HG03066 (cell line): ENCODE measurements around the gene KPNA6.
"Not testable (repeated sequence)": the region's sequence is repeated elsewhere in the genome, so short reads cannot be mapped to it uniquely, and the experiment has no call there.

Experiments
- ATAC-seq: cut with Tn5 transposase; IDR thresholded peaks from one replicate; pipeline ENCODE4 v1.9.1; 2021; ENCODE audit warnings: low read depth; ENCODE audit not compliant: unreplicated experiment

The KPNA6 gene

DNA sequence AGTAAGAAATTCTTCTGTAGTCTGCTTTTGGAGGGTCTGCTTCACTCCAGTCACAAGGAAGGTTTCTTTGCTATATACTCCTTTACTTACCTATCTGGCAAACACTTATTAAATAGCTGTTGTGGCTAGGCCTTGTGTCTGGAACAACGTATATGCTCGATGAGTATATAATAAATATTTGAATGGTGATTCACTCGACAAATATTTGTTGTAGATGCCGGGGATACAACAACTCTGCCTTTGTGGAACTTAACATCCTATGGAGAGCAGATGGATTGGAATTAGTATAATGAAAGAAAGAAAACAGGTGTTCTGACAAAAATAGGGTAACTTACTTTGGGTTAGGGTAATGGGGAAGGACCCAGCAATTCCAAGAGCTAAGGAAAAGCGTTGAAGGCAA, 31.1 kb downstream of the KPNA6 start:
- ATAC-seq = no peak

DNA sequence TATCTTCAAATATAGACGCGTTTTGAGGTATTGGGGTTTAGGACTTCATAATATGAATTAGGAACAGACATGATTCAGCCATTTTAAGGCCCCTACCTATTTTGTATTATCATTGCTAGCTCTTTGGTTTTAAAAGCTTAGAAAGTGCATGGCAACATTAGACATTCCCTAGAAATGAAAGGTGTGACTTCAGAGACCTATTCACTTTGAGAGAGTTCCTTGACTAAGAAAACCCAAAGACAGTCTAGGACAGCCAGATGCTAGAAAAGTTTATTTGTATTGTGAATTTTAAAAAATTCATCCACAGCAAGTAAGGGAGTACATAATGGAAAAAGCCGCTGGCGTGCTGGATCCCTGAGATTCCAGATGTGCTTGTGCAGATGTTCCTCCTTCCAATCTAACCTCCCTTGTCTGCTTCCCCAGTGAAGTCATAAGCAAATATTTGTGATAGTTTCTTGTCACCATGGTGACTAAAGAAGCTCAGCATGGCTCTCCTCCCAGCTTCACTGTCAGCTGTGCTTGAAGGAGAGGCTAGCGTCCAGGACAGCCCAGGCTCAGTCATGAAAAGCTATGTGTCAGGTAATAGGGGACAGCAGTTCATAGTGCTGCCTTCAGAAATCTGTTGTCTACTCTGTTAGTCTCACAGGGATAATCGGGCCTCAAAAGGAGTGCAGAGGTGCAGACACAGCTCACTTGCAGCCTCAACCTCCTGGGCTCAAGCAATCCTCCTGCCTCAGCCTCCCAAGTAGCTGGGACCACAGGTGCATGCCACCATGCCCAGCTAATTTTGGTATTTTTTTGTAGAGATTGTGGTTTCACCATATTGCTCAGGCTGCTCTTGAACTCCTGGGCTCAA, 34.8 kb downstream of the KPNA6 start:
- no peak for ATAC-seq

DNA sequence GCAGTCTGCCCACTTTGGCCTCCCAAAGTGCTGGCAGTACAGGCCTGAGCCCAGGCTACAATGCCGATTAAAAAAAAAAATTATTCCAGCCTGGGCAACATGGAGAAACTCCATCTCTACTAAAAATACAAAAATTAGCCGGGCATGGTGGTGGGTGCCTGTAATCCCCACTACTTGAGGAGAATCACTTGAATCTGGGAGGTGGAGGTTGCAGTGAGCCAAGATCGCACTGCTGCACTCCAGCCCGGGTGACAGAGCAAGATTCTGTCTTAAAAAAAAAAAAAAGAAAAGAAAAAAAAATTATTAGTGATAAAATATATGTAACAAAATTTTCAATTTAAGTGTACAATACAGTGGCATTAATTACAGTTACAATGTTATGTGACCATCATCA, 35.4 kb downstream of the KPNA6 start:
- not testable (repeated sequence) for ATAC-seq

DNA sequence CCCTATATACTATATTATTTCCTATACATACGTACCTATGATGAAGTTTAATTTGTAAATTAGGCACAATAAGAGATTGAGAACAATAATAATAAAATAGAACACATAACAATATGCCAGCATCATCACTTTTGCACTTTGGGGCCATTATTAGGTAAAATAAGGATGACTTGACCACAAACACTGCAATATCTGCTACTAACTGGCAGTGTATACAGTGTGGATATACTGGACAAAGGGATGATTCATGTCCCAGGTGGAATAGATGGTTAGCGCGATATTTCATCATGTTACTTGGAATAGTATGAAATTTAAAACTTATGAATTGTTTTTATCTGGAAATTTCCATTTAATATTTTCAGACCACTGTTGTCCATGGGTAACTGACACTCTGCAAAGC, 36.2 kb downstream of the KPNA6 start:
- ATAC-seq = no peak

DNA sequence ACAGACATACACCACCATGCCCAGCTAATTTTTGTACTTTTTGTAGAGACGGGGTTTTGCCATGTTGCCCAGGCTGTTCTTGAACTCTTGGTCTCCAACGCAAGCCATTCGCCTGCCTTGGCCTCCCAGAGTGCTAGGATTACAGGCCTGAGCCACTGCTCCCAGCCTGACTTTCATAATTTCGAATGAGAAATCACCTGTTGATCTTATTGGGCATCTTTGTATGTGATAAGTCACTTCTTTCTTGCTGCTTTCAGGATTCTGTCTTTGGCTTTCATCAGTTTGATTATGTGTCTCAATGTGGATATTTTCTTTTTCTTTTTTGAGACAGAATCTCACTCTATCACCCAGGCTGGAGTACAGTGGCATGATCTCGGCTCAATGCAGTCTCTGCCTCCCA, 39.9 kb downstream of the KPNA6 start:
- not testable (repeated sequence) for ATAC-seq

DNA sequence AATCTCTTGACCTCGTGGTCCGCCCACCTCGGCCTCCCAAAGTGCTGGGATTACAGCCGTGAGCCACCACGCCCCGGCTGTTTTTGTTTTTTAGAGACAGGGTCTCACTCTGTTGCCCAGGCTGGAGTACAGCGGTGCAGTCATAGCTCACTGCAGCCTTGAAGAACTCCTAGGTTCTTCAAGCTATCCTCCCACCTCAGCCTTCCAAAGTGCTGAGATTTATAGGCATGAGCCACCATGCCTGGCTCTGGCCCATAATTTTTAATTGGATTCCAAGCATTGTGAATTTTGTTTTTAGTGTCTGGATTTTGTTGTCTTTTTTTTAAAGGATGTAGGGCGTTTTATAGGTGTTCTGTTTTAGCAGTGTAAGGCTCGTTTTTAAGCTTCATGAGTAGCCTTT, 43.0 kb downstream of the KPNA6 start:
- no peak for ATAC-seq

DNA sequence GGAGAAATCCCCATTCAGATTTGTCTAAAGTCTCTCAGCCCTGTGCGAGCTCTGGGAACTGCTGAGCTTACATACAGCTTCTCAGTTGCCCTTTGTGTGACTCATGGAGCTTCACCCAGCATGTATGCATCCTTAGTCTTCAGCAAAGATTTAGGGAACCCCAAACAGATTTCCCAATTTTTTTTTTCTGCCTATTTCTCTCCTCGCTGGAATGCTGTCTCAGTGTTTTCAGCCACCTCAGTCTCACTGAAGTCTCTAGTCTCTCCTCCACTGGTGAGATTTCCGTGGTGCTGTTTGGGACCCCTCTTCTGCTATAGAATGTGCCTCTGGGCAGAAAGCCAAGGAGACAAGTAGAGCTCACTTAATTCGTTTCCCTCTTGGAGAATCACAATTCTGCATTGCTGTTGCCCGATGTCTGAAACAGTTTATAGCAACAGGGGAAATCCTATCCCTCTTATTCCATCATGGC, 43.5 kb downstream of the KPNA6 start:
- ATAC-seq = no peak

DNA sequence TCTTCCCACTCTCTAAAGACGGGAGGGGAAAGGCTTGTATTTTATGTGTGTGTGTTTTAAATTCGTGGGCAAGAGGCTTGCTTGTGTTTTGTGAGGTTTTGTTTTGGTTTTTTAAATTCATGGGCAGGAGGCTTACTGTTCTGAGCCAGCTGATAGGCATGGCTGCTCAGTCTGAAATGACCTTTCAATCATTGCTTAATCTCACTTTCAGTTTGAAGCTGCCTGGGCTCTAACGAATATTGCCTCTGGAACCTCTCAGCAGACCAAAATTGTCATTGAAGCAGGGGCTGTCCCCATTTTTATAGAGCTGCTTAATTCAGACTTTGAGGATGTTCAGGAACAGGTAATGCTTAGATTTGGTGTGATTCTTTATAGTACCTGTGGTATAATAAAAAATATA, 51.3 kb downstream of the KPNA6 start:
- no peak for ATAC-seq

DNA sequence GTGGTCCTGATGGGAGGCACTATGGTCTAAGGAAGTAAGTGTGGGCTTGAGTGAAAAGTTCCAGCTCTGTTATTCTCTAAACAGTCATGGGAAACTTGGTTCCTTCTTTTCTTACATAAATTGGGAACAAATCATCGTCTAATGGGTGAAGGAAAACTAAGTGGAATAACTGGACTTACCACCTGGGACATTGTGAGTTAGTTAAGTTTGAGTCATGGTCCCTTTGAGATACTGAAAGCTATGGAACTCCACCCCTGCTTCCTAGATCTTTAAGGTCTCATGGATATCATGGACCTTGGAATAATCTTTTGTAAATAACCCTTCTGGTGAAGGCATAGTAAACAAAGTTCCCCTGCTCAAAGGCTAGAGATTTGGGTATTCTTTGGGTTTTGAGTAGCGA, 55.5 kb downstream of the KPNA6 start:
- no peak for ATAC-seq

DNA sequence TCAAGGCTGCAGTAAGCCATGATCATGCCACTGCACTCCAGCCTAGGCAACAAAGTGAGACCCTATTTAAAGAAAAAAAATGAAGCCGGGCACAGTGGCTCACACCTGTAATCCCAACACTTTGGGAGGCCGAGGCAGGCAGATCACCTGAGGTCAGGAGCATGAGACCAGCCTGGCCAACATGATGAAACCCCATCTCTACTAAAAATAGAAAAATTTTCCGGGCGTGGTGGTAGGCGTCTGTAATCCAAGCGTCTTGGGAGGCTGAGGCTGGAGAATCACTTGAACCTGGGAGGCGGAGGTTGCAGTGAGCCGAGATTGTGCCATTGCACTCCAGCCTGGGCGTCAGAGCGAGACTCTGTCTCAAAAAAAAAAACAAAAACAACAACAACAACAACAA, 57.8 kb downstream of the KPNA6 start:
- not testable (repeated sequence) for ATAC-seq

DNA sequence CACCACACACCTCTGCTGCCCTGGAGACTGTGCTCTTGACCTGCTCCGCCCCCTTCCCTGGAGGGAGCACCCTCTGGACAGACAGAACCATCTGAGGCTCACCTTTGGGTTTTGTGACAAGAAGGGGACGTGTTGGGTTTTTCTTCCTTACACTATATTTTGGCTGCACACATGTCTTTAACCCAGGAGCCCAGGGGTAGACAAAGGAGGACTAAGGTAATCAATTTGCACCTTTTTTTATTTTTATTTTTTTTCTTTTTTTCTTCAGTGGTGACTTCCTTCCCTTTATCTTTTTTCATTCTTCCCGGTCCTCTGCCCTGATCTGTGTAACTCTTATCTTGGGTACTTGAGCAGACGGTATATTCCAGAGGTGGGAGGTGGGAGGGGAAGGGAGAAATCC, 63.1 kb downstream of the KPNA6 start:
- ATAC-seq = no peak

DNA sequence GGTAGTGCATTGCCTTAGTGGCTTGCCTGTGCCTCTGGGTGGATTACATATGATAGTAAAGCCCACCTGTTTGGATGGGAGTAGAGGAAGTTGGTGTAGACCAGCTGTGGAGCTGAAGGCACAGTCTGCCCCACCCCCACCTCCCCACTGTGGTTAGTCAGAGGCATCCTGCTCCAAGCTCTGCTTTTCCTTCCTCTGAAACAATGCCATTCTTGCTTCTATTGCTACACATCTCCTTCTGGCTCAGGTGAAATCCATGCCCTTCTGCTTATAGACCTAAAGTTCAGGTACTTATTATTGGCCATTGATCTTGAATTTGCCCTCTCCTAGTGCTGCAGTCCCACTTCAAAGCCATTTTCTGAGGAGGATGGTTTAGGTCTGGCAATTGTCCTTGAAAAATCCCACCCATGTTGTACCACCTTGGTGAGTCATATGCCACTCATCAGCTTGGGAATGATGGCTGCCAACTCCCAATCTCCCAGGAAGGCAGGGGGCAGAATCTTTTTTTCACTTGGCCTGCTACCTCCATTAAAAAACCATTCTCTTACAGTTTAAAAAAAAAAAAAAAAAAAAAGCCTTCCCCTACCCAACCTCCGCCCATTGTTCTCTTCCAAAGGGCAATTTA, 64.9 kb downstream of the KPNA6 start:
- ATAC-seq = no peak

DNA sequence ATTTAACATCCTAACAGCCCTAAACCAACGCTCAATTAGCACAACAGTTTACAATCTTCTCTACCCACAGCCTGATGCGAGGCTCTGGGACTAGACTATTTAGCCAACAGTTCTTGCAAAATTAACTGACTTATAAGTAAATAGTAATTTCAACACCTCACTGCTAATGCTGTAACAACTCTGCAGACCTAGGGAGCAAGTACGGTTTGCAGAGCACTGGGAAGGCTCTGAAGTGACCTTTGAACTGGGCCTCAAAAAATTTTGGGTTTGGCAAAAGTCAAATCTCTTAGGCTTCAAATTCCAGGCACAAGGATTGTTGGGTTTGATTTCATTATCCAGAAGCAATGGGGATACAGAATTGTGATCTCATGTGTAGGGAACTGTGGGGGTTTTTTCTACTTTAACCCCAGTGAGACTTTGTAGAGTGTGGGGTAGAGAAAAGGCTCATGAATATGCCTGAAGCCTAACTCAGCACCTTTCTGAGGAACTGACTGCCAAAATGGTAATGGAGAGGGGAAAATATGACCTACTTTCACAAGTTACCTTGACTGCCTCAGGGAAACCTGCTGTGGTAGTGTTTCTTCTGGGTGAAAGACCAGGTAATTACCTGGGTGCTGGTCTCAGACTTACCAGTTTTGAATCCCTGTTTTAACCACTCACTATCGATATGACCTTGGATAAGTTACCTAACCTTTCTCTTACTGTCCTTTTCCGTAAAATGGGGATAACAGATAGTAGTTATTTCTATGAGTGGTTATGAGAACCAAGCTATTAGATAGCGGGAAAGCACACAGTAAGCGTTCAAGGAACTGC, 70.7 kb downstream of the KPNA6 start:
- ATAC-seq = no peak

DNA sequence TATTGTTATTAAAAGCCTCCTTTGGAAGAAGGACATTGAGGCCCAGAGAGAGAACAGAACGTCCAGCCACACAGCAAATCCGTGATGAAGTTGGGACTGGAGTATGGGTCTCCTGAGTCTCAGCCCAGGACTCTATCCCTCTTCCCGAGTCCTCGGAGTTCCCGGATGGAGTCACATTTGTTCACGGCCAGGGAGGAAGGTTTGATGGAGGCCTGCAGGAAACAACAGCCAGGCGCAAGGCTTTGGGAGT, 71.3 kb downstream of the KPNA6 start:
- ATAC-seq = no peak

DNA sequence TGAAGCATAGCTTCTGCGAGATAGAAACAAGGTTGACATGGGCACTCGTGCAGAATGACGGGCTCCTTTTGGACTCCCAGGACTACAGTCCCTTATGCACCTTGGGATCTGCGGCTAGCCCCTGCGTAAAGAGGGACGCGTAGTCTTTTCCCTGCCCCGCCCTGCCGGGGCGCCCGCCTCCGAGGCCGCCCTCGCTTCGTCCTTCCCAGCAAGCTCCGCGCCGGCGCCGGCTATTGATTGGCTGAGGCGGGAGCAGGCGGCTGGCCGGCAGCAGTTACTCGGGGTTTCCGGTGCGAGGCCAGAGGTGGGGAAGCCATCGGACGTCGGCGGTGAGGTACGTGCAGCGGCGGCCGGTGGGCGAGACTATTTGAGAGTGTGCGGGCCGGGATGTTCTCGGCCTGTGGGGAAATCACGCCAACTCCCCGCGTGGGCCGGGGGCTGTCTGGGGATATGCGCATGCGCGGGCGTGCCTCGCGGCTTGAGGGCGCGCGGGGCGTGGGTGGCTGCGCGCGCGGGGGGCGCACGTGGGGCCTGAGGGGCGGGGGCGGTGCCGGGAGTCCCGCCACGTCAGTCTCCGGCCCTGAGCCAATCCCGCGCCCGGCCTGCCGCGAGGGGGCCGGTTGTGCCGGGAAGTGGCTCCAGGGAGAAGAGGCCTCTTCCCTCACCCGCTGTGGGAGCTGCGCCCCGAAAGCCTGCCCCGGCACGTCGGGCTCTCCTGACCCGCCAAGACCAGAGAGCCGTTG, 71.8 kb downstream of the KPNA6 start, which contains the start of gene TXLNA:
Gene TXLNA, plus strand, starts transcription at position 233 of the 743 bp plus-strand sequence. CDS start 671 bp downstream, outside the sequence.
- peak; percentile 86 for ATAC-seq

DNA sequence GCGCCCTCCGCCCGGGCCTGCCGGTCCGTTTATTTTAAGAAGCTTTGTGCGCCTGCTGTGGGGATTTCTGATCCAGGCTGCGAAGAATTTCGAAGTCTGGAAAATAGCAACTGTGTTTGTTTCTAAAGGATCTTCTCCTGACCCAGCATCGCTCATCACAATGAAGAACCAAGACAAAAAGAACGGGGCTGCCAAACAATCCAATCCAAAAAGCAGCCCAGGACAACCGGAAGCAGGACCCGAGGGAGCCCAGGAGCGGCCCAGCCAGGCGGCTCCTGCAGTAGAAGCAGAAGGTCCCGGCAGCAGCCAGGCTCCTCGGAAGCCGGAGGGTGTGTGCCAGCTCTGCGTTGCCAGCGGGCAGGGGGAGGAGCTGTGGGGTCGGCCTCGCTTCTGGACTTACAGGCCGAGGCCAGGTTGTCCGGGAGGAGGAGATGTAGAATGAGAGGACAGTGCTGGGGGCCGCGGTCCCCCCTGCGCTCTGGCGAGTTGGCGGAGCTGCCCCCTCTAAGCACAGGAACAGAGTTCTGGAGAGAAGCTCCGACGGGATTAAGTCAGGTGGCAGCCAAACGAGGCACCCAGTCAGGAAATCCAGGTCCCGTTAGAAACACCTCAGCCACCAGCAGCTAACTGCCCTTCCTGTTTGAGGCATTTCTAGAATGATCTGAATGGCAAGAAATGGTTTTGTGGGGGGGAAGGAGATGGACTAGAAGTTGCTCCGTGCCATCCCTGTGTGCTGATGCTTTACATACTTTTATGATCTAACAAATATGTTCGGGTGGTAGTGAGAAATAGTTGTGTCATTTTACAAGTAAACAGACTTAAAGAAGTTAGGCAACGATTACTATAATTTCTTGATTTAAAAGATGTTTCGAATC, 72.6 kb downstream of the KPNA6 start:
- no peak for ATAC-seq

DNA sequence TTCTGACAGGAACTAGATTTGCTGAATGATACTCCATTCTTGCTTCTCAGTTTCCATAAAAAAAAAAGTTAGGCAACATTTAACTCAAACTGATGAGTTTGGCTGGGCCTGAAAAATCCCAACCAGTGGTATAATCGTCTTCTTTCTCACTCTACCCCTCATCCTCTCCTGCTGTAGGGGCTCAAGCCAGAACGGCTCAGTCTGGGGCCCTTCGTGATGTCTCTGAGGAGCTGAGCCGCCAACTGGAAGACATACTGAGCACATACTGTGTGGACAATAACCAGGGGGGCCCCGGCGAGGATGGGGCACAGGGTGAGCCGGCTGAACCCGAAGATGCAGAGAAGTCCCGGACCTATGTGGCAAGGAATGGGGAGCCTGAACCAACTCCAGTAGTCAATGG, 73.2 kb downstream of the KPNA6 start:
- ATAC-seq = no peak

DNA sequence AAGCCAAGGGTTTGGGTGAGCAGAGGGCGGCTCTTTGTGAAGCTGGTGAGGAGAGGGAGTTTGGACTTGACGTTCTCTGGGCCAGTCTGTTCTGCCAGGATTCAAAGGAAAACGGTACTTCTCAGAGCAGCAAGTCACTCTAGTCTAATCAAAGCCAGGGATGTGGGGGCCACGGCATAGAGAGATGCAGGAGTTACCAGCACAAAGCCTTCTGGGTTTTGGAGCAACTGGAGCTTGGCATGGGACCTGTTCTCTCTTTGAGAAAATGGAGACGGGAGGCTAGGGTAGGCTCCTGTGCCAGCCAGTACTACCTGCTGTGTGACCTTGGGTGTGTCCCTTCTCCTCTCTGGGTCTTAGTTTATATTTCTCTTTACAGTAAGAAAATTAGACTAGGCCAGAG, 73.7 kb downstream of the KPNA6 start:
- no peak for ATAC-seq

DNA sequence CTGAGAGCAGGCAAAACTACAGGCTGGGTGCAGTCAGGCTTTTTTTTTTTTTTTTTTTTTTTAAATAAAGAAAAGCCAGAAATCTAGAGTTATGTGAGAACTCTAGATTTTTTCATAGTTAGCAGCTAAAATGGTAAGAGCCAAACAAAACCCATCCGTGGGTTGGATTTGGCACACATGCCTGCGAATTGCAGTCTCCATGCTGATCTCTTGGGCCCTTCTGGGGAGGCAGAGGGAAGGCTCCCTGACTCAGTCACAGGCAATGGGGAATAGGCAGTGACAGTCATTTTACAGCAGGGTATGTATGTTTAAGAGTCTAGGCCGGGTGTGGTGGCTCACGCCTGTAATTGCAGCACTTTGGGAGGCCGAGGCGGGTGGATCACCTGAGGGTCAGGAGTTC, 74.2 kb downstream of the KPNA6 start:
- no peak for ATAC-seq

DNA sequence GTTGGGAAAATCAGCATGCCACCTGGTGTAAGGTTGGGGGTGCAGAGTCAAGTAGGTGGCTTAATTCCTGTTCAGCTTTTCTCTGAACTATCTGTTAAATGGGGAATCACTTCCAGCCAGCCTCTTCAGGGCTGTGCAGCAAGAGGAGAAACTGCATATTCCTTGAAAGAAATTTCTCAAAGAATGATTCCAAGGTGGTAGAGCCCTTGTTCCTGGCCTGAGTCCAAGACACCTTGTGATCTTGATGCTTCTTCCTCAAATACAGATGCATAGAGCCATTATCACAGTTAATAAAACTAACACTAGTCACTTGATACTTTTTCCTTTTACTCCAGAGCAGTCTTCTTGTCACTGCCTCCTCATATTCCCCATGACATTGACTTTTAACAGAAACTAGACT, 76.8 kb downstream of the KPNA6 start:
- no peak for ATAC-seq
